ENCODE data around the gene VOPP1.

VOPP1 gene

DNA sequence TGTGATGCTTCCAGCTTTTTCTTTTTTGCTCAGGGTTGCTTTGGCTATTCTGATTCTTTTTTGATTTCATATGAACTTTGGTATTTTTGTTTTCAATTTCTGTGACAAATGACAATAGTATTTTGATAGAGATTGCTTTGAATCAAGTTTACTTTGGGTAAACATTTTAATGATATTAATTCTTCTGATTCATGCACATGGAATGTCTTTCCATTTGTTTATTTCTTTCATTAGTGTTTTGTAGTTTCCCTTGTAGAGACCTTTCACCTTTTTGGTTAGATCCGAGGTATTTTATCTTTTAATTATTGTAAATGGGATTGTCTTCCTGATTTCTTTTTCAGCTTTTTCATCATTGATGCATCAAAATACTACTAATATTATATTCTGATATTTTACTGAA is 114.0 kb downstream of the VOPP1 start:
- DNase-seq: no peak

DNA sequence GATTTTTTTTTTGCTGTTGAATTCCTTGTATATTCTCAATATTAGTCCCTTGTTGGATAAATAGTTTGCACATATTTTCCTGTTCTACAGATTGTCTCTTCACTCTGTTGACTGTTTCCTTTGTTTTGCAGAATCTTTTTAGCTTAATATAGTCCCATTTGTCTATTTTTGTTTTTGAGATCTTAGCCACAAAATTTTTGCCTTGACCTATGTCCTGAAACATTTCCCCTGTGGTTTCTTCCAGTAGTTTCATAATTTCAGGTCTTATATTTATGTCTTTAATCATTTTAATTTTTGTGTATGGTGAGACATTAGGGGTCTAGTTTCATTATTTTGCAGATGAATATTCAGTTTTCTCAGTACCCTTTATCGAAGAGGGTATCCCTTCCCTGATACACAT is 114.5 kb downstream of the VOPP1 start:
- DNase-seq: no peak

DNA sequence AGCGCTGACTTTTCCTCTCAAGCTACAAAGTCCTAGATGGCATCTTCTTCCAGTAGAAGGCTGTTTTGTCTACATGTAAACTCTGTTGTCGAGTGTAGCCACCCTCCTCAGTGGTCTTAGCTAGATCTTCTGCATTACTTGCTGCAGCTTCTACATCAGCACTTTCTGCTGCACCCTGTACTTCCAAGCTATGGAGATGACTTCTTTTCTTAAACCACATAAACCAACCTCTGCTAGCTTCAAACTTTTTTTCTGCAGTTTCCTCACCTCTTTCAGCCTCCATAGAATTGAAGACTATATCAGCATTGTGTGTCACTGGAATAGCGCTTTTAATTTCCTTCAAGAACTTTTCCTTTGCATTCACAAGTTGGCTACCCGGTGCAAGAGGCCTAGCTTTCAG is 119.3 kb downstream of the VOPP1 start:
- no peak for DNase-seq

DNA sequence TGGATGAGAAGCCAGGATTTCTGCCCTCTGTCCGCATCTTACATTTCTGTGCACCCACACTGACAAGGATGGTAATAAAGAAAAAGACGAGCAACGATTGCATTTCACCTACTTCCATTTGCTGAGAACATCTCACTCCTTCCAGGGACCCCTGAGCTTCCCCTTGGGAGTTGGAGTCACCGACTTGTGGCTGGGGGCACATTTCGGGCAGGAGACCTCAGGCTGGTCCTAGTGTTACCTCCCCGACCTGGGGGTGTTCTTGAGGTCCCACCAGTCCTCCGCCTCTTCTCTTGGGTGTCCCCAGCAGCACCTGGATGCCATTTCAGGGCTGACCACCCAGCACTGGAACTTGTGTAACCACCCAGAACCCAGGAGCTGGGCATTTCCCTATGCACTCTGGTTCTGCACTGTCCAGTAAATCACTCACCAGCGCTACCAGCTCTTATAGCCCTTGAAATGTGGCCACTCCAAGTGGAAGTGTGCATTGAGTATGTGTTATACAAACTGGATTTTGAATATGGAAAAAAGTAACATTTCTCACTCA is 122.2 kb downstream of the VOPP1 start:
- no peak for DNase-seq

DNA sequence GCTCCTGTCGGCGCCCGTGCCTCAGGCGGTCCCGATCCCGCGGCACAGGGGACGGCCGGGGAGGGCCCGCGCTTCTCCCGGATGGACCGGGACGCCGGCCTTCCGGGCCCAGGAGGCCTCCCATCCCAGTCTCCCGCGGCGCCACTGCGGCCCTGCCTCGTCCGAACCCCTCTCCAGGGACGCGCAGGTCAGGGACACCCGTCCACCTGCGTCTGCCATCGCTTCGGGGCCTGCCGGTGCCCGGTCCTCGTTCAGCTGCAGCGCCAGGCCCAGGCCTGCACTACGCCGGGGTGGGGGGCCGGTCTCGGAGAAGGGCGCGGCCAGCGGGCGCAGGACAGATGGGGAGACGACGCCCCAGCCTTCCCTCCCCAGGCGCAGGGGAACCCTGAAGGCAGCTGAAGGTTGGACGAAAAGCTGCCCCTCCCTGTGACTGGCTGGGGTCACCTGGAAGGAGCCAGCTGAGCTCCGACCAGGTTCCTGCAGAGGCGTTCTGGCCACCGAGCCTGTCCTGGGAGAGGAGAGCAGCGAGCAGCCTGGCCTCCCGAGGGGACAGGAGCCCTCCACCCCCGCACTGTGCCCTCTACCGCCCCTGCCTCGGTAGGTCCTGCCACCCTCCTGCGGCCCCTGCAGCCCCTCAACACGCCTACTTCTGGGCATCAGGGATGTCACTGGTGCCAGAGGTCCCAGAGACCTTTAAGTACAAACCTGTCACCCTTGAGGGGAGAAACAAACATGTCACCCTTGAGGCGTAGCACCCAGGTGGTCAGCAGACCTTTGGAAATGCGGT is 122.9 kb downstream of the VOPP1 start:
- no peak for DNase-seq

DNA sequence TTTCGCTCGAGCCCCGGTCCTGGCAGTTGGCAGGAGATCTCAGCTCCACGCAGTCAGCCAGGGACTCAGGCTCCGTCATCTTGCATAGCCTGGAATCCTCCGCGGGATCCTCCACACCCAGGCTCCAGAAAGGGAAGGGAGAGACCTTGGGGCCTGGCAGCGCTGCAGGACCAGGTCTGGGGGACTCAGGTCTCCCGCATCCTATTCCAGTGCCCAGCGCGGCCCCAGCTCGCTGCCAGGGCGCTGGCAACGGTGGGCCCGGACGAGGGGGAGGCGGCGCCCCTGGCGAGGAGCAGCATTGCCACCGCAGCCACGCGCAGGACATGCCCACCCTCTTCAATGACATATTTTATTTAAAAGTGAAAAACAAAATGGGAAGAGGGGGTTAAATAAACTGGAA is 123.8 kb downstream of the VOPP1 start:
- no peak for DNase-seq

DNA sequence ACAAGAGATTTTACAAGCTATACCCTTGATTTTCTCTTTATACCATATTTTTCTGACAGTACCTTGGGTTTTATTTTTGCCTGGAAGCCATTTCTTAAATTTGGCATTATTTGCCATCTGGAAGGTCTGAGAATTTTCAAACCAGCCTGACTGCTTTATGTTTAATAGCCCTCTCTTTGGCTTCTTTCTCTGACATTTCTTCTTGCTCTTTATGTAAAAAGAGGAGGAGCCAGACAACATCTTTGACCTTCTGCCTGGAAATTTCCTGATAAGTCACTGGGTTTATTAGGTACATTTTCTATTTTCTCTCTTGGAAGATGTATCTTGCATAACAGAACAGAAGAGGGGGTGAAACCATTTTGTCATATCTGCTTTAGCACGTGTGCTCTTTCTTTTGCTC is 127.5 kb downstream of the VOPP1 start:
- DNase-seq: no peak

DNA sequence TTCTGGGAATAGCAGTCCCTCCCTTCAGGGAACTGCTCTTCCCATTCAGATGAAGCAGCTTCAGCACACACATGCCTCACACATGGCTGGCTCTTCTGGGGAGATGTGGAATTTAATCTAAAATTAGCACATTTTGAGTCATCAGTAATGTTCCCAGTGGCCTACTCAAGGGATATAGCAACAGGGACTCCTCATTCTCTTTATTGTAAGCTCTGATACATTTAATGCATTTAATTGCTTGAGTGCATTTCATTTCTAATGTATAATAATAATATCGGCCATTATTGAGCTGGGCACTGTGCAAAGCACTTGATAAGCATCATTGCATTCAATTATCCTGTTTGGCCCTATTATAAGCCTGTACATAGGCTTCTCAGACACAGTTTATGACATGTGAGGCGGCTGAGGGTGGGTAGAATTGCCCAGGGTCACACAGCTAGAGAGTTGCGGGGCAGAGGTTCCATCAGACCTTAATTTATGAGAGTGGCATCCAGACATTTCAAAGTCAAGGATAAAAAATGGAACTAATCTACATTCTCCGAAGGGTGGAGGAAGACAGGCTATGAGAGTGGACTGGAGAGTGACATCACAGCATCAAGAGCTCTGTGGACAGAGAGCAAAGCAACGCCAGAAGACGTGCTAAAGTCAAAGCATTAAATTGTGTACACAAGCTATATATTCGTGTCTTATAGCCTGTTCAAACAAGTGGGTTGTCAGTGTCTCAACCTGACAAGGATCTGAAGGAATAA is 130.4 kb downstream of the VOPP1 start:
- no peak for DNase-seq

DNA sequence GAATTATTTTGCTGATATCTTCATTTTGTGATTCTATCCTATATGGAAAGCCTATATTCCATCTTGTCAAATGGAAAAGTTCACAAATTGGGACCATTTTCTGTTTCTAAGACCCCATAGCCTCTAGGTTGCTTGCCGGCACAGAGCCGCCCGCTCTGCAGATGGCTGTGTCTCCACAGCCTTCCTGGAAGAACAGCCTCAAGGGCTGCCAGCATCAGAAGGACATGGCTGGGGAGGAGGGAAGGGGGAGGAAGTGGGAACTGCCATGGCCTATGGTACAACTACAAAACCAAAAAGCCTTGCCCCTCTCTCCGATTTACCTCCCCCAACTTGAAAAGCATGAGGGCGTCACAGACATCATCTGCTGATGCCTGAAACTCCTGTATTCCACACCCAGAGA is 131.3 kb downstream of the VOPP1 start:
- DNase-seq: no peak

DNA sequence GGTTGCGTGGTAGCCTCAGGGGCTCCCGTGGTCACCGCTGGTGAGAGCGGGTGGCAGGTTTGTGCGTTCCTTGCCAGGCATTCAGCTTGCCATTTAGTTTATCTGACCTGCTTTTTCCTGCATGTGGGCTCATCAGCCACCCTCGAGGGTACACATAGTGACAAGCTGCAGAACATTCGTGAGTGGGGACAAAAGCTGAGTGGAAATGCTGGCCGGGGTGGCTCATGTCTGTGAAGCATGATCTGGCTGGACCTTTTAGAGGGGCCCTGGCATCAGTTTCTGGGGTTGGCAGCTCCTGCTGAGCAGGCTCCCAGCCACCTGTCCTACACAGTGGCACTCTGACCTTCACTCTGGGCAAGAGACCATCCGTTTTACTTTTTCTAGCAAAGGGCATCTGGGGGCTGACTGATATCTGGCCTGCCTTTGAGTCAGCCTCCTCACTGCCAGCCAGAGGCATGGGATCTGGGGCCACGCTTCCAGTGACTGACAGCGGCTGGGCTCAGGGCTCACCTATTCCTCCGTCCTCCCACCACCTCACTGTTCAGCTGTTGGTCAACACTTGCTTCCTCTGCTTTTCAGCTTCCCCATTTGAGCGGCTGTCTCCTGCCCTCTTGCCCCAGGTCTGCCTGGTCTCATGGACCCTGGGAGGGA is 132.1 kb downstream of the VOPP1 start:
- no peak for DNase-seq

DNA sequence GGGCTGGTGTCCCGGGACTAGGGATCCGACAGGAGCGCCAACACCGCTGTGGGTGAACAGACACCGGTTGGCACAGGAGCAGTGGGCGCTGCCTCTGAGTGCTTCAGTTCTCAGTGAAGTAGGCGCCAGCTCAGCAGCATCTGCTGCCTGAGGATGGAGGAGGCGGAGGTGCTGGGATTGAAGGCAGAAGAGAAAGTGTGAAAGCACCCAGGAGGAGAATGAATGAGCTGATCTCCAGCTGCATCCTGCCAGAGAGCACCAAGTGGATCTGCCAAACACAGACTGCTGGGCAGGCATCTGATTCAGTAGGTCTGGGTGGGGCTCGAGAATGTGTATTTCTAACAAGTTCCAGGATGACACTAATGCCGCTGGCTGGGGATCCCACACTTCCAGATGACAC is 132.7 kb downstream of the VOPP1 start:
- no peak for DNase-seq

DNA sequence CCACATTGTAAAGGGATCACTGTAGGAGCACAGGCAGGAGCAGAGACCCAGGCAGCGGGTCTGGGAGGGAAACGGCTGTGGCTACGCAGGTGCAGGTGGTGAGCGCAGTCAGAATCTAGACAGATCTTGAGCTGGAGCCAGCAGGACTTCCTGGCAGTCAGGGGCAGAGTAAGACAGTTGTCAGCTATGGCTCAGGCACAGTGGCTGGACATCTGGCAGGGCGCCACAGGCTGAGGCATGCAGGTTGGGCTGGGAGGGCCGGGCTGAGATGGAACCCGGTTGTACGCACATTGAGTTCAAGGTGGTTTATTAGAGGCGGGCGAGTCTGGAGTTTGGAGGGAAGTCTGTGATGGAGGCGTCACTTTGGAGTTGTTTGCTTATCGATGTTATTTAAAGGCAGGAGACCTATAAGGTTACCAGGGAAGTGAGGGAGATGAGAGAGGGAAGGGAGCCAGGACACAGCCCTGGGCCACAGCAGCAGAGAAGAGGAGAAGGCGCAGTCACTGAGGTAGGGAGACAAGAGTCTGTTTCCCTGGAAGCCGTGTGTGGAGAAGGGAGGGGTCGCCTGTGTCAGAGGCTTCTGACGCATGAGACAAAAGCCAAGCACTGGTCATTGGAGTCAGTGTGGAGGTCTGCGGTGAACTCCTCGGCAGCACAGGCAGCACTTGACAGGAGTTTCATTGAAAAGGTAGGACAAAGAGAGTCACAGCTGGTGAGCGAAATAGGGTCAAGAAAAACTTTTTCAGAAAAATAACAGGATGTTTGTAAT is 133.4 kb downstream of the VOPP1 start:
- DNase-seq: no peak

DNA sequence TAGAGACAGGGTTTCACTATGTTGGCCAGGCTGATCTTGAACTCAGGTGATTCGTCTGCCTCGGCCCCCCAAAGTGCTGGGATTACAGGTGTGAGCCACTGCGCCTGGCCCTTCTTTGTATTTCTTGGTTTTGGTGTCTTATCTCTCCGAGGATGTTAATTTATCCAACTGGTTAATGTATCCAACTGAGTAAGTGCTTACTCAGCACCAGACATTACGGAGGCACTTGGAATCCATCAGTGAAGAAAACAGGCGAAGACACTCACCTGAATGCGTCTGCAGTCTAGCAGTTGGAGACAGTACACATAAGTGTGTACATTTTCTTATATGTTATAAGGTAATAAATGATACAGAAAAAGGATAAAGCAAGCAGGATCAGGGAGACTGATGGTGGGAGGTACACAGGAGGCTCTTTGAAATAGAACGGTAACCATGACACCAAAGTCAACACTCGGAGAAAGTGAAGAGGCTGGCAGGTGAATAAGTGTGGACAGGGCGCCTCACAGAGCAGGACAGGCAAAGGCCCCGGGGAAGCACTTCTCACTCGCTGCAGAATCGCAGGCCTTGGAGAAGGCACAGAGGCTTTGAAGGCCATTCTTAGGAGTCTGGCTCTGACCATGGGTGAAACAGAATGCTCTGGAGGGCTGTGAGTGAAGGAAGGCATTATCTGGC is 134.1 kb downstream of the VOPP1 start:
- no peak for DNase-seq

DNA sequence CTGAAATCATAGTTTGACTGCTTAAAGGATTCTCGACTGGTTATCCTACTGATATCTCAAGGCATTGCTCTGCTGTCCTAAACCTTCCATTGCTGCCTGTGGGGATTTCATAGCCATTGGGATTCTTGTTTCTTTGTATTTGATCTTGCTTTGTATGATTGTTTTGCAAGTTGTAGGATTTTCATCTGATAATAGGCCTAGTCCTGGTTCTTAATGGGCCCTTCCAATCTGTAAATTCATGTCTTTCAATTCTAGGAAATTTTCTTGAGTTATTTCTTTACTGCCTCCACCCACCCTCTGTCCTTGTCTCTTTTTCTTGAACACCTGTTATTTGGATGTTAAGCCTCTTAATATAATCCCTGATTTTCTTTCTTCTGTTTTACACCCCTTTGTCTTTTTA is 134.9 kb downstream of the VOPP1 start:
- DNase-seq: no peak

DNA sequence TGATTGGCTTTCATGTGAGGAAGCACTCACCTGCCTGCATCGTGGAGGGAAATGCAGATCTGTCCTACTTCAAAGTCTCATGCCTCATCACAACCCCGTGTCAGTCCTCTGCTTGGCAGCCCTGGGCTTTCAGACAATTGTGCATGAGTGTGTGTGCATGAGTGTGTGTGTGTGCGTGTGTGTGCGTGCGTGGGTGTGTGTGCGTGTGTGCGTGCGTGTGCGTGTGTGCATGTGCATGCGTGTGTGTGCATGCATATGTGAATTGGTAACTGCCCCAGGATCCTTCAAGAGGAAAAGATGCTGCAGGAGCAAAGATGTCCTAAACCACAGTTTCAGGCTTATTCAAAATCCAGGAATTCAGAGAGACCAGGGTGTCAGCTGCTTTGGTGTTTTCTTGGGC is 135.8 kb downstream of the VOPP1 start:
- DNase-seq: no peak

DNA sequence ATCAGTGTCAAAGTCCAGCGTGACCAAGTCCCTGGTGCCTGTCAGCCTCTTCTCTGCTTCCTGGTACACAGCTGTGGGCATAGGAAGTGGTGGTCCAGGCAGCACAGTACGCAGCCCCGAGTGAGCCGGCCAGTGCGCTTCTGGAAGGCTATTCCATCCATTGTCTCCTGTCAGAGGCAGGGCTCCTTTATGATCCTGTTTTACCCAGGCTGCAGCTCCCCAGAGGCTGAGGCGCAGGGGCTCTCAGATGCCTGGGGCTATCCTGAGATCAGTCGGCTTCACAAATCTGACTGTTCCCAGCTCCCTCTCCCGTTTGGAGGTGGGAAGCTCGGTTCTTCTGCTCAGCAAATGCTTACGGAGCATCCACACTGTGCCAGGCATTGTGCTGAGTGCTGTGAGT is 136.8 kb downstream of the VOPP1 start:
- DNase-seq: no peak

DNA sequence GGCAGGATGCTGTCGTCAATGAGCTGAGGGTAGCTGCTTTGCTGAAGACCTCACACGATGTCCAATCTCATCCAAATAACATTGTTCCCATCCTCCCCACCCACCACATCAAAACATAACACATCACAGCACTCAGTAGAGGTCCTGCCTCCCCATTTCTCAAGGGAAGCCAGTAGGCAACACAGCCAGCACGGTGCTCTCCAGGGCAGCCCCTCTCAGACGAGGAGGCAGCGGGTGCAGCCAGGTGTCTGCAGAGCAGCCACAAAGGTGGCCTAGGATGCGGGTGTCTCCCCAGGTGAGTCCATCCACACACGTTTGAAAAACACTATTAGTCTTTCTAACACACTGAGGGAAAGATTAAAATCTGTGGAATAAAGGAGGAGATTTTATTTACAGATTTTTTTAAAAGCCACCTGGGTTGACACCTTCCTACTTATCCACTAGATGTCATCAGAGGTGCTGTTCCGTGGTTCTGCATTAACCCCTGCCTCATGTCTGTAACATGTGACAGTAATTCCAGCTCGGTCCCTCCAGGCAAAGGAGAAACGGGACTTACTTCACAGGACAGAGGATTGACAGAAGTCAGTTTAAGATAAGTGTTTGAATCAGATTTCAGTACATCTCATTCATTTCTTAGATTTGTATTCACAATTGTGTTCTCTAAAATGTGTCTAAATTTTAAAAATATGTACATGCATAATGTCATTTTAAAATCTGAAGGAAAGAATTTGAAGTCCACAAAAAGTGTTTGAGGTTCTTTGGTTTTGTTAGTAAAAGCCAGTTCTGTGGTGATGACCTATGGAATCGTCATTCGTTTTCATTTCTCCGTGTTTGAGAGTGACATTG is 139.1 kb downstream of the VOPP1 start:
- no peak for DNase-seq

DNA sequence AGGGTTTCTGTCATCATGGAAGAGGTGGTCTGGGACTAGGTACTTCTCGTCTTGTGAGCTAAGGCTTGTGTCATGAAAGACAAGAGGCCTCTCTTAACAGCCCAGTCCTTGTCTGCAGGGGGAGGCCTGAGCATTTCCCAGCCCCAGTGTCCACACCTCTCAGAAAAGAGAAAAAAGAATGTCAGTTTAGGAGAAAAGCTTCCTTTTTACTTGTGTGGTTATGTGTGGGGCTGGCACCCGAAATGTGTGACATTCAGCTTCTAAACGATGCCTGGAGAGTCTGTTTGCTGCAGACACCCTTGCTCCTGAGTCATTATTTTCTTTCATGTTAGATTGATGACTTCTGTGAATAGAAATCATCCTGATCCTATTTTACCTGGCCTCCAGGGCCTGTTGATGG is 139.8 kb downstream of the VOPP1 start:
- DNase-seq: no peak

DNA sequence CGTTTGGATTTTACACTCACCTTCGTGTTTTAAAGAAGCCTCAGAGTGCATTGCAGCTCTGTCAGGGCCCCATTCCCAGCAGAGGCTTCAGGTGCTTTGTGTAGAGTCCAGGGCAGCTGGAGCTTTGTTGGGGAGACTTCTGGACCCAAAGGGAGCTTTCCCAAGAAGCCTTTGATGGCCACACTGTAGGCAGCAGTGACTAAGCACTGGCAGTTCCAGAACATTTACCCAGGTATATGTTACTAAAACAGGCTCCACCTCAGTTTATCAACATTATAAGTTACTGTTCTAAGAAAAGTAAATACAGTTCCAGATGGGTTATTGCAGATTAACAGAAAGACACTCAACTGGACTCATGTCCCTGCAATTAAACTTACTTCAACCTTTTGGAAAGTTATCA is 140.4 kb downstream of the VOPP1 start:
- DNase-seq: no peak

DNA sequence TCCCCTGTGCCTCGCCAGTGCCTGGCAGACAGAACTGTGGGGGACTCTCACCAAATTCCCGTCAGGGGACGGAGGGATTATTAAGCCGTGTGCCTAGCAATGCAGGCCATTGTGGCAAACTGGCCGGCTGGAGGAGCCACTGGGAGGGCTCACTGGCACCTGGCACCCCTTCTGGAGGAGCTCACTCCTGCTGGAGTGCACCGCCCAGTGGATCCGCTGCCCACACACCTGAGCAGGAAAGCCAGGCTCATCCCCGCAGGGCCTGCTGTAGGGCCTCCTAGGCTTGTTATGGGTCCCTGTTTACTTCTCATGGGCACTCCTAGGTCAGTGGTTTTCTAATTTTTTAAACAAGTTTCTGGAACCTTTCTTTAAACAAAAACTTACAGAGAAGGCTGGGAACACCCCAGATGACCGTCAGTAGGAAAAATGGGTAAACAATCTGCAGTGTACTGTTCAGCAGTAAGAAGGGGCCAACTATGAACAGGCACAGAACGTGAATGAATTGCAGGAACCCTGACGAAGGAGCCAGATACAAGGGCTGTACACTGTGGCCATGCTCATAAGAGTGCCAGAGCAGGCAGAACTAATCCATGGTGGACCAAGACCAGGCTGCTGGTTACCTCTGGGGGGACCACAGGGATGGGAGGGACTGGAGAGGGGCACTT is 142.3 kb downstream of the VOPP1 start:
- DNase-seq: no peak

DNA sequence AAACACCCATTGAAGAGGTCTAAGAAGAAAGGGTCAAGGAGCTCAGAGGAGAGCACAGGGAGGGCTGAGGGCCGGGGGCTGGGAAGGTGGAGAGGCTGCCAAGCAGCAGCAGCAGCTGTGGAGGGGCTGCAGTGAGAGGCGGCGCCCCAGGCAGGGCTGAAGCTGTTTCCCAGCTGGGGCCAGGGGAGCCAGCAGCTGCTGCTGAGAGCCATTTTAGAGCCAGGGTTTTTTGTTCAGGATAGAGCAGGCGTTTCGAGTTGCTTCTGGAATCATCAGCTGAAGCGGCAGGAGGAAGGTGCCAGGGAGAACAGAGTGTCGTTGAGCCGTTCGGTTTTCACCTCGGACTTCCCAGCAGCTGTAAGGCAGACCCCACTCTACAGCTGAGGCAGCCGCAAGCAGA is 144.5 kb downstream of the VOPP1 start:
- DNase-seq: no peak
